ENCODE results near the gene HEXD.
"Not testable (repeated sequence)": the region's sequence is repeated elsewhere in the genome, so short reads cannot be mapped to it uniquely, and the experiment has no call there.

The HEXD gene

DNA sequence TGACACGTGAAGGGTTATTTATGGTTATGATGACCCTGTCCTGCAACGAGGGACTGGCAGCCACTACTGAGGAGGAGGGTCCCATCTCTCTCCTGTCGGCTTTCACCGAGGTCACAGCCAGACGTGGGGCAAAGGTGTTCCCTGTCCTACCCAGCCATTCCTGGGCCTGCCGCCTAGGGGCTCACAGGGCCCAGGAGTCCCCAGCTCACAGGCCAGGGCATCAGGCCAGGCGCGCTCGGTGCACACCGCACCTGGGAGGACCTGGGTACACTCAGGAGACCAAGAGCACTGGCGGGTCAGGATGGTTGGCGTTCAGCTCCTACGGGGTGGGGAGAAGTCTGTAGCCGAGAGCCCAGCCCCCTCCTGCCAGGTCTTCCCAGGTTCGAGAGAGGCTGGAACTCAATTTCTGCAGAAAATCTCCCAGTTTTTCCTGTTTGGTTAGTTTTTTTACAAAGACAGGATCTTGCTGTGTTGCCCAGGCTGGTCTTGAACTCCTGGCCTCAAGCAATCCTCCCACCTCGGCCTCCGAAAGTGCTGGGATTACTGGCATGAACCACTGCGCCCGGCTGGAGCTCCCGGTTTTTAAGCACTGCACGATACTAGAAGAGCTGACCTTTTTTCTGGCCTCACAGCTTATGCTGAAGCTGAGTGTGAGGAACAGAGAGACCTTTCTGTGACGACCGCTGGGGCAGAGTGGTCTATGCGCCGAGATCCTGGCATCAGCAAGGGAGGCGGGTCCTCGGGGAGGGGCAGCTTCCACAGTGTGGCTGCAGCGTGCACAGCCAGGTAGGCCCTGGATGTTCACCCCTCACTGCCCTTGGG is 24.7 kb downstream of the HEXD start:
- no peak for DNase-seq

DNA sequence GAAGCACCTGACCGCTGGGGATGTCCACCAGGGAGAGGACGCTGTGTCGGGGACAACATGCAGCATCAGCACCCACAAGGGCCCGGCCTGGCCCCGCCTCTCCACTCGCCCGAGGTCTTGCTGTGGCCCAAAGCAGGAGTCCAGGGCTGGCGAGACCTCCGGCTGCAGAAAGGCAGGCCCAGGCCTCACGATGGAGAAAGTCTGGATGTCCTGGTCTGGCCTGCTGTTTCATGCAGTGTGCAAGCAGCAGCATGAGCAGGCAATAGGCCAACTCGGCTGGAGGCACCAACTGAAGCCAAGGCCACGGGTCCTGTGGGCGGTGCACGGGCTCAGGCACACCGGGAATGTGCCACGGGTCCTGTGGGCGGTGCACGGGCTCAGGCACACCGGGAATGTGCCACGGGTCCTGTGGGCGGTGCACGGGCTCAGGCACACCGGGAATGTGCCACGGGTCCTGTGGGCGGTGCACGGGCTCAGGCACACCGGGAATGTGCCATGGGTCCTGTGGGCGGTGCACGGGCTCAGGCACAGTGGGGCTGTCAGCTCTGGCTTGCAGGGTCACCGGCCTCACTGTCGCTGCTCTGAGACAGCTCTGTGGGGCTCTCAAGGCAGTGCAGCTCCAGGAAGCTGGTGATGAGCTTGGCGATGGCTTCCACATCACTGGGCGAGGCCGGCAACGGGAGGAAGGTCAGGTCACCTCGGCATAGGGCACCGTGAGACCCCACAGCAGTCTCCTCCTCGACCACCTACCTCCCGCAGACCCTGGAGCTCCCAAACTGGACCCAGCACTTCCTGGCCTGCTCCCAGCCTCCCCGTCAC is 25.5 kb downstream of the HEXD start:
- no peak for DNase-seq

- no peak for DNase-seq
Observed at GRCh38 chr17:82444284-82444893, 26.2 kb downstream of the HEXD start.

GRCh38 chr17:82444941-82445521 is 26.9 kb downstream of the HEXD start:
- no peak for DNase-seq

- no peak for DNase-seq
Observed at GRCh38 chr17:82445542-82445941, 27.4 kb downstream of the HEXD start.

- no peak for DNase-seq
Observed at GRCh38 chr17:82446124-82446523, 28.0 kb downstream of the HEXD start.

- no peak for DNase-seq
Observed at GRCh38 chr17:82446649-82447048, 28.5 kb downstream of the HEXD start.

- DNase-seq: no peak
Observed at GRCh38 chr17:82447876-82448275, 29.7 kb downstream of the HEXD start.

DNA sequence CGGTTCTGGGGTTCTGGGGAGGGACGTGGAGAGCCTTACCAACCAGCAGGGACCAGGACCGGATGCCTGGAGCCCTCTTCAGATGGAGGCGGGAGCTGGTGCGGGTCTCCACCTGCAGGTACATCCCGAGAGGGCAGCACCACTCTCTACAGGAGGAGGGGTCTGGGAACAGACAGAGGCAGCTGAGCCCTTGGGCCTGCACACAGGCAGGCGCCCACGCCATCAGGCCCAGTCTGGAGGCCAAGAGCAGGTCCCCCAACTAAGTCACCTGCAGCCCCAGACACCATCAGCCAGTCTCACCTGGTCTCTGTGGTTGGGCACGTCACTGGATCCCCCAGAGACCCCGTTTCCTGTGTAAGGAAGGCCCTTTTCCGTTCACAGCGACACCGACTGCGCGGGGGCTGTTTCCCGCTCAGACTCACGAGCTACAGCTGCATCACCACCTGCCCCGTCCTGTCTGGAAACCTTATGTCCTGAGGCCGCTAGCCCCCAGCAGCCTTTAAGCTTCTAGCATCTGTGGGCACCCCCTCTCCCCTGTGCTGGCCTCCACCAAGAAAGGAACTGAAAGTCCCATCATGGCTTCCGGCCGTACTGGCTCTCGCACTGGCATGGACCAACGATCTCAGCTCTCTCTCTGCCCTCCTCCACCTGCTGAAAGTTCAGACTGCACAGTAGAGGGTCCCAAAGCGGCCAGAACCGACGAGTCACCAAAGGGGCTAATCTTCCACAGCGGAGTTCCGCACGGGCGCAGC is 31.2 kb downstream of the HEXD start:
- peak; percentile 7 for DNase-seq

DNA sequence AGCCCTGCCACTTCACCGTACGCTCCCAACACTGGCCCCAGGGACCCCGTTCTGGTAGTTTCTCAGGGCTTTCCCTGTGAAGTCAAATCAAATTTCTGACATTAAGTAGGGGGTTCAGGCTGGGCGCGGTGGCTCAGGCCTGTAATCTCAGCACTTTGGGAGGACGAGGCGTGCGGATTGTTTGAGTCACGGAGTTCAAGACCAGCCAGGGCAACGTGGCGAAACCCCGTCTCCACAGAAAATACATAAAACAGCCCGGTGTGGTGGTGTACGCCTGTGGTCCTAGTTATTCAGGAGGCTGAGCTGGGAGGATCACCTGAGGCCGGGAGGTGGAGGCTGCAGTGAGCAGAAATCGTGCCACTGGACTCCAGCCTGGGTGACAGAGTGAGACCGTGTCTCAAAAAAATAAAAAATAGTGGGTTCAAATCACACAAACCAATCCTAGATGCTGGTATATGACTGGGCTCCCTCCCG is 31.8 kb downstream of the HEXD start:
- DNase-seq: no peak

DNA sequence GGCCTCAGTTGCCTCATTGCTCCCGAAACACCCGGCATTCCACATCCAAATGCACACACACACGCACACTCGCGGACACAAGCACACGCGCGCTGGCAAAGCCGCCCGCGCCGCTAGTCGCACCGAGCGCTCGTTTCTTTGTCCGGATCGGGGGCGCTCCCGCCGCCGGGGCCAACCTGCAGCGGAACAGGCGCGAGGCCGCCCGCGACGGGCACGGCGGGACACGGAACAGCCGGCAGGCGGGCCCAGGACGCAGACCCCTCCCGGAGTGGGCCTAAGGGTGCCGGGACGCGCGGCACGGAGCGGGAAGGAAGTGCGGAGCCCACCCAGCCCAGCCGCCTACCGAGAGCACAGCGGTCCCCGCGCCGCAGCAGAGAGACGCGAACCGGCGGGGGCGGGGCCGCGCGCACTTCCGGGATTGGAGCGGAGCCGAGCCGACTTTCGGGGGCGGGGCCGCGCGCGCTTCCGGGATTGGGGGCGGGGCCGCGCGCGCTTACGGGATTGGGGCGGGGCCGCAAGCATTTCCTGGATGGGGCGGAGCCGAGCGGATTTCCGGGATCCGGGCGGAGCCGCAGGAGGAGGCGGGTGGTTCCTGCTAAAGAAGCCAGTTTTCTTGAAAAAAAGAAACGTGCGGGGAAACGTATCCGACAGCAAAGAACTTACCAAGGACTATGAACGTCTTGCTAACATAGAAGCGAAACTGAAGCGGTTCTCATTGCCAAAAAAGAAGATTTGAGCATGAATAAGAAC is 32.4 kb downstream of the HEXD start, which contains the start of gene CYBC1:
Gene CYBC1 (minus strand): TSS at position 396 of the 750 bp plus-strand sequence. CDS start 1,498 bp downstream, outside the sequence.
- peak; percentile 92 for DNase-seq

DNA sequence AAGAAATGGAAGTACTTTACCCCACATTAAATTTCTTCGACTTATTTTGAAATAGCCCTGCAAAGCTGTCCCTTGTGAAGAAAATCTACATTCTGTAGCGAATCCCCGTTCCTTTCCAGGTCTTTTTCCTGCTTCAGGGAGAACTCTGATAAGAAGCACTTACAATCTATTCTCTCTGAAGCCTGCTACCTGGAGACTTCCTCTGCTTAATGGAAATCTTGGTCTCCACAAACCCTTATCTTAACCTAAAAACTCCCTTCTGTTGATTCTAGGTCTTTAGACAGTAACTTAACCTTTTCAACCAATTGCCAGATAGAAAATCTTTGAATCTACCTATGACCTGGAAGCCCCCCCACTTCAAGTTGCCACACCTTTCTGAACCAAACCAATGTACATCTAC is 34.0 kb downstream of the HEXD start:
- no peak for DNase-seq

GRCh38 chr17:82453151-82453550 is 35.0 kb downstream of the HEXD start:
- DNase-seq: not testable (repeated sequence)

DNA sequence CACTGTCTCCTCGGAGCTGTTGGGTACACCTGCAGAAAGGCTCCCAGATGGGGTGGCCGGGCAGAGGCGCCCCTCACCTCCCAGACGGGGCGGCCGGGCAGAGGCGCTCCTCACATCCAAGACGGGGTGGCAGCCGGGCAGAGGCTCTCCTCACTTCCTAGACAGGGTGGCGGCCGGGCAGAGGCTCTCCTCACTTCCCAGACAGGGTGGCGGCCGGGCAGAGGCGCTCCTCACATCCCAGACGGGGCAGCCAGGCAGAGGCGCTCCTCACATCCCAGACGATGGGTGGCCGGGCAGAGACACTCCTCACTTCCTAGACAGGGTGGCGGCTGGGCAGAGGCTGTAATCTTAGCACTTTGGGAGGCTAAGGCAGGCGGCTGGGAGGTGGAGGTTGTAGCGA is 35.6 kb downstream of the HEXD start:
- DNase-seq: not testable (repeated sequence)

DNA sequence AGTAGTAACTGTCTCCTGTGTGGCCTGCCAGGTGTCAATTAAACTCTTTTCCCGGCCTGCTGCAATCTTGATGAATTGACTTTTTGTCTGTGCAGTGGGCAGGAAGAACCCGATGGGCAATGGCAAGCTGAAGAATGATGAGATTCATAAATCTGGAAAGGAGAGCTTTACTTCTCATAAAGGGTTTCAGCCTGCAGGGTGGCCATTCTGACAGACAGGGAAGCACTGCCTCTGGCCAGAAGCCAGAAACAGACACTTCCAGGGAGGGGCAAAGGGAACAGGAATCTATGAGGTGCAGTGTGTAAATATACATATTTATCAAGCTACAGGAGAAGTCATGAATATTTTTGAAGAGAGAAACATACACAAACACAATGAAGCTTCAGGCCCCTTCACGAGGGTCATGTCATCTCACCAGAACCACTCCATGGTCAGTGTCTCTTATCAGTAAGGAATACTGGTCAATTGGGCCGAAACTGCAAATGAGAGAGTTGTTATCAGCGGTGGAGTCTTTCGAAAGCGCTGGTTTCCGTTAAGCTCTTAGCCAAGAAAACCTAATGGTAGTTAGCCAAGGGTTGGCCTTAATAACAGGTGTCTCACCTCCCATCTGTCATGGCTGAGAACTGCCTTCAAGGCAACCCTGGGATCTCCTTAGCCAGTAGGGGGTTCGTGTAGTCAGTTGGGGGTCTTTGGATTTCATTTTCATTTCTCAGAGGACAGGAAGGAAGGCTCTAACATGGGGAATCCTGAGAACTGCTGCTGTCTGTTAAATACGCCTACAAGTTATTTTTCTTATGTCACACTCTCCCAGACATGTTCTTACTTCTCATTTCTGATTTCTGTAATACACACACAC is 39.2 kb downstream of the HEXD start:
- DNase-seq: no peak

DNA sequence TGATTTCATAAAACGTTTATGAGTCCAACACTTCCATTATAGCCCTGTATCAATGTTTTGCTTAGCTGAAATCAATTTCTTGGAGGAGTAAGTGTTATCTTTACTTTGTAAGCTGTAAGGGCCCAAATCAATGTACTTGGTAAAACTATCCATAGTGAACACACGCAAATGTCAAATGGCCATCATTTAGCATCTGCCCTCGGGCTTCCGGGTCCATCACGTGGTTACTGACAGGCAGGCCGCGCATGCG is 39.7 kb downstream of the HEXD start:
- DNase-seq: no peak

DNA sequence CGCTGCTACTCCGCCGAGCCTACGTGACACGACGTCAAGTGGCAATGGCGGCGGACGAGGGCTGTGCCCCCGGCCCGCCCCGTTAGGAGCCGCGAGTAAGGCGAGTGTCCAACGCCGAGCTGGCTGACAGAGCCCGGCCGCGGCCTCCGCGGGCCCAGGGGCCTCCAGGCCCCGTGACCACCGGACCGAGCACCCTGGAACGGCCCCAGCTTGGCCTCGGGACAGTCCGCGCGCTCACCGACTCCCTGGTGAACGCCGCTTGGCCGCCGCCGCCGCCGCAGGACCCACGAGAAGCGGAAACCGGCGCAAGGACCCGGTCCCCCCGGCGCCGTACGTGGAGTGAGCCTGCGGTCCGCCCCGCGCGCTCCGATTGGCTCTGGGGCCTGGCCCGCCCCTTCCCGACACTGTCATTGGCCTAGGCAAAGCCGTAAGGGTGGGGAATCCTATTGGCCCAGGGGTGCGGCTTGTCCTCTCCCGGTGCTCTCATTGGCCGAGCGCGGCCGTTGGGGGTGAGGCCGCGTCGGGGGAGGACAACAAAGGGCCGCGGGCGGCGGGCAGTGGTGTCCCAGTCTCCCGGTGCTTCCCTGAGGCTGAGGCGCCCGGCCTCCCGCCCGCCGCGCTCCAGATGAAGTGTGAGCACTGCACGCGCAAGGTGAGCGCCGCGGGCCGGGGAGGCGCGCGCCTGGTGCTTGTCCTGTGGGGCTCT is 40.2 kb downstream of the HEXD start, which contains the start of gene NARF:
Gene NARF (plus strand): TSS at position 563 of the 706 bp plus-strand sequence. CDS start 63 bp downstream, at position 626.
- peak; percentile 99 for DNase-seq

DNA sequence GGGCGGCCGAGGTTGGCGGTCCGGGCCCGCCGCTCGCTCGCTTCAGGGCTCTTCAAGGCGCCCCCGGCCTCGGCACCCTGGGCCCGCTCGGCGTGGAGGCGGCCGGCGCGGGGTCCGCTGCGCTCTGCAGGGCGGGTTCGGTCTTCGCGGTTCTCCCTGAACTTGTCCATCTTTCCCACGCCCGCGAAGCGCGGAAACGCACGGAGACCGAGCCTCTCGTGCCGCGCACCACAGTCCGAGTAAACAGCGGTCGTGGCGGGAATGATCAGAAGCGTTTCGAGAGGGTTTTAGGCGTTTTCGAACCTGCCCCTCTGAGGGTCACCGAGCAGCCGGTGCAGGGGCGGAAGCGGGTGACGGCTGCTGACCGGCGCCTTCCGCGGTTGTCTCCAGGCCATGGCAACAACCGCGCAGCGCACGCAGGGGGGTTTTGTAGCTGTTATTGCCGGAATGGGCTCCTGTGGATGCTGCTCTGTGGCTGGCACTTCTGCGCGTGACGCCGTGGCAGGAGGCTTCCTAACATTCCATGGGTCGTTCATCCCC is 40.8 kb downstream of the HEXD start:
- peak; percentile 55 for DNase-seq

- not testable (repeated sequence) for DNase-seq
Observed at GRCh38 chr17:82459936-82460335, 41.8 kb downstream of the HEXD start.
